ENCODE results near the gene RALGPS1. TPM values are rescaled to one million over a fixed set of nuclear protein-coding genes. Genes with fewer than 3 reads are reported as not detected.
A peak's percentile ranks its signal among the peaks of the same experiment; 100 is the strongest.

RALGPS1 gene
- total RNA-seq, 1 experiment from 2014 or later, result 18.6 TPM

DNA sequence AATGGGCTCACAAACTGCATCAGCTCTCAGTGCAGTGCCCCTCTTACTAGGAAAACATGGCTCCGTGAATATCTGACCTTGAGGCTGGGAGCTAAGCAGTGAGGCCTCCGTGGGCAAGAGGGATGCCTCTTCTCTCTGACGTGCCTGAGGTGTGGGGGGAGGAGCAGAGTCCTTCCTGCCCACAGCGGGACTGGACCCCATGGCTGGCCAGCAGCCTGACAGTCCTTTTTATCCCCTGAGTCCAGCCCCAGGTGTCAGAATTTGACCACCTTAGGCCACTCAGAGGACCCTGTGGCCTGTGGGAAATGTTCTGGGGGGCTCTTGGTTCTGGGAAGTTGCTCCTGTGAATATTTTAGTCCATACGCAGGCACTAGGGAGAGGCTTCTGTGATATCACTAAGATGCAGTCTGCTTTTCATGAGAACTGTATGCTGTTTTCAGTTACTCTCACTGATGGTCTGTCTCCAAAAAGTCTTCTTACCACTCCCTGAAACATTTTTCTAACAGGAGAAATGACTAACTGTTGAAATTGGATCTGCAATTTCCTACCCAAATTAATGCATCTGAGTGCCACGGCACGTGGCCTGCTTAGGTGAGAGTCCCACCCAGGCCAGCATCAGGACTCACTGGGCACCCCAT lies 184.5 kb downstream of the RALGPS1 start:
- Histone ChIP-seq H3K56ac (ENCODE audit: insufficient read length, low read depth, low read length) (no peak overlapping the region), H3K4me1 (ENCODE audit: insufficient read depth, low read length) (no peaks in the 10 kb centered on the region), H3K79me1 (ENCODE audit: insufficient read depth, low read depth, low read length, poor library complexity, severe bottlenecking) (no peaks in the 10 kb centered on the region), H3T11ph (ENCODE audit: low read length) (no peak overlapping the region), H3K79me2 (ENCODE audit: insufficient read depth, low read length) (no peaks in the 10 kb centered on the region), H2AFZ (ENCODE audit: low read length) (no peak overlapping the region), H4K8ac (replicated peaks; ENCODE audit: insufficient read length, low read depth, low read length) (no peak overlapping the region), H3K23me2 (ENCODE audit: insufficient read length, low read depth, low read length, poor library complexity, severe bottlenecking) (no peaks in the 10 kb centered on the region), H3K4me2 (ENCODE audit: insufficient read depth, insufficient read length, low read length) (no peak overlapping the region), H2BK12ac (ENCODE audit: insufficient read length, low read depth, low read length) (no peak overlapping the region), H2AK5ac (ENCODE audit: insufficient read length, low read length) (no peak overlapping the region), H2BK5ac (ENCODE audit: insufficient read length, low read length) (no peak overlapping the region), H3K23ac (ENCODE audit: insufficient read length, low read depth, low read length) (no peak overlapping the region), H2BK120ac (ENCODE audit: low read depth, low read length, poor library complexity, severe bottlenecking) (no peak overlapping the region), H4K91ac (ENCODE audit: insufficient read length, low read depth, low read length) (no peak overlapping the region), H3K4ac (ENCODE audit: low read depth, low read length) (no peak overlapping the region), H3K14ac (ENCODE audit: insufficient read depth, low read length) (no peak overlapping the region; the same call in 1 of the 2 replicates), H2BK15ac (ENCODE audit: low read depth, low read length) (no peak overlapping the region), H4K20me1 (ENCODE audit: control insufficient read depth, insufficient read depth, insufficient read length) (no peaks in the 10 kb centered on the region), H2BK20ac (ENCODE audit: low read depth, low read length, poor library complexity, severe bottlenecking) (no peak overlapping the region), H3K9ac (ENCODE audit: extremely low read depth, insufficient read length, low read length) (no peak overlapping the region), H3K27ac (ENCODE audit: insufficient read length, low read depth, low read length) (no peak overlapping the region), H4K5ac (ENCODE audit: insufficient read length, low read depth, low read length) (no peak overlapping the region), H3K27me3 (ENCODE audit: insufficient read depth, low read length) (no peaks in the 10 kb centered on the region), H3K9me3 (ENCODE audit: control insufficient read depth, low read depth, low read length) (no peaks in the 10 kb centered on the region), H3K18ac (ENCODE audit: insufficient read length, low read depth, low read length) (no peak overlapping the region)
- Mint-ChIP-seq H3K4me3 (no peak overlapping the region), H3K27ac (peak overlapping the region in 2 of 3 experiments; percentile 34 to 91; a peak in 2 of 7 replicates), H3K27me3 (ENCODE audit: low read depth) (no peaks in the 10 kb centered on the region), H3K36me3 (ENCODE audit: insufficient read depth in 1 of 3, low read depth in 3 of 3) (no peaks in the 10 kb centered on the region; a peak in 1 of 7 replicates), H3K4me1 (no peaks in the 10 kb centered on the region), H3K9me3 (no peaks in the 10 kb centered on the region; a peak in 1 of 5 replicates)
- TF ChIP-seq, protein P1, sequence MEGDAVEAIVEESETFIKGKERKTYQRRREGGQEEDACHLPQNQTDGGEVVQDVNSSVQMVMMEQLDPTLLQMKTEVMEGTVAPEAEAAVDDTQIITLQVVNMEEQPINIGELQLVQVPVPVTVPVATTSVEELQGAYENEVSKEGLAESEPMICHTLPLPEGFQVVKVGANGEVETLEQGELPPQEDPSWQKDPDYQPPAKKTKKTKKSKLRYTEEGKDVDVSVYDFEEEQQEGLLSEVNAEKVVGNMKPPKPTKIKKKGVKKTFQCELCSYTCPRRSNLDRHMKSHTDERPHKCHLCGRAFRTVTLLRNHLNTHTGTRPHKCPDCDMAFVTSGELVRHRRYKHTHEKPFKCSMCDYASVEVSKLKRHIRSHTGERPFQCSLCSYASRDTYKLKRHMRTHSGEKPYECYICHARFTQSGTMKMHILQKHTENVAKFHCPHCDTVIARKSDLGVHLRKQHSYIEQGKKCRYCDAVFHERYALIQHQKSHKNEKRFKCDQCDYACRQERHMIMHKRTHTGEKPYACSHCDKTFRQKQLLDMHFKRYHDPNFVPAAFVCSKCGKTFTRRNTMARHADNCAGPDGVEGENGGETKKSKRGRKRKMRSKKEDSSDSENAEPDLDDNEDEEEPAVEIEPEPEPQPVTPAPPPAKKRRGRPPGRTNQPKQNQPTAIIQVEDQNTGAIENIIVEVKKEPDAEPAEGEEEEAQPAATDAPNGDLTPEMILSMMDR (conservative IDR thresholded peaks at IDR 0.05), result no peak
- WGBS (ENCODE audit: extremely low coverage, insufficient read length, low lambda C conversion rate), result no CpG with 5 or more reads among the region's 7 CpGs
- DNase-seq, result no peak

Measured in H9 (cell line).